GM19035 (cell line): ENCODE measurements around the gene DBH.

Experiments
- ATAC-seq: cut with Tn5 transposase; IDR thresholded peaks from one replicate; pipeline ENCODE4 v1.9.1; 2021; ENCODE audit not compliant: unreplicated experiment

Gene DBH

GRCh38 chr9:133681658-133682306, 45.6 kb downstream of the DBH start:
- no peak for ATAC-seq

- ATAC-seq, result no peak
Observed at GRCh38 chr9:133682818-133683585, 46.8 kb downstream of the DBH start.

GRCh38 chr9:133683586-133684120, 47.5 kb downstream of the DBH start:
- ATAC-seq, result no peak

GRCh38 chr9:133684121-133684935, 48.2 kb downstream of the DBH start:
- no peak for ATAC-seq

- no peak for ATAC-seq
Observed at GRCh38 chr9:133684936-133685361, 48.8 kb downstream of the DBH start.

- no peak for ATAC-seq
Observed at GRCh38 chr9:133685653-133686609, 49.8 kb downstream of the DBH start.

- no peak for ATAC-seq
Observed at GRCh38 chr9:133686642-133687575, 50.7 kb downstream of the DBH start.

- ATAC-seq, result no peak
Observed at GRCh38 chr9:133687856-133688761, 51.9 kb downstream of the DBH start.

GRCh38 chr9:133689151-133689763, 53.1 kb downstream of the DBH start:
- no peak for ATAC-seq

GRCh38 chr9:133690081-133690561, 54.0 kb downstream of the DBH start:
- no peak for ATAC-seq

- no peak for ATAC-seq
Observed at GRCh38 chr9:133691191-133691590, 55.0 kb downstream of the DBH start.

- no peak for ATAC-seq
Observed at GRCh38 chr9:133691626-133692363, 55.6 kb downstream of the DBH start.

GRCh38 chr9:133692364-133692985, 56.3 kb downstream of the DBH start:
- ATAC-seq, result no peak

- no peak for ATAC-seq
Observed at GRCh38 chr9:133693116-133693515, 57.0 kb downstream of the DBH start.

- ATAC-seq, result no peak
Observed at GRCh38 chr9:133693703-133694529, 57.8 kb downstream of the DBH start.

- no peak for ATAC-seq
Observed at GRCh38 chr9:133694686-133695085, 58.5 kb downstream of the DBH start.
